Activated CD8-positive, alpha-beta memory T cell treated with anti-CD3 and anti-CD28 coated beads, Interleukin-2, amount 50 U/mL, for 24 hours (primary cell): ENCODE measurements around the gene ZNF474.

Source experiments
- DNase-seq: peaks from one replicate; pipeline ENCODE4 v3.0.0-alpha.2; 2020; ENCODE audit errors: extremely low read depth

The ZNF474 gene

DNA sequence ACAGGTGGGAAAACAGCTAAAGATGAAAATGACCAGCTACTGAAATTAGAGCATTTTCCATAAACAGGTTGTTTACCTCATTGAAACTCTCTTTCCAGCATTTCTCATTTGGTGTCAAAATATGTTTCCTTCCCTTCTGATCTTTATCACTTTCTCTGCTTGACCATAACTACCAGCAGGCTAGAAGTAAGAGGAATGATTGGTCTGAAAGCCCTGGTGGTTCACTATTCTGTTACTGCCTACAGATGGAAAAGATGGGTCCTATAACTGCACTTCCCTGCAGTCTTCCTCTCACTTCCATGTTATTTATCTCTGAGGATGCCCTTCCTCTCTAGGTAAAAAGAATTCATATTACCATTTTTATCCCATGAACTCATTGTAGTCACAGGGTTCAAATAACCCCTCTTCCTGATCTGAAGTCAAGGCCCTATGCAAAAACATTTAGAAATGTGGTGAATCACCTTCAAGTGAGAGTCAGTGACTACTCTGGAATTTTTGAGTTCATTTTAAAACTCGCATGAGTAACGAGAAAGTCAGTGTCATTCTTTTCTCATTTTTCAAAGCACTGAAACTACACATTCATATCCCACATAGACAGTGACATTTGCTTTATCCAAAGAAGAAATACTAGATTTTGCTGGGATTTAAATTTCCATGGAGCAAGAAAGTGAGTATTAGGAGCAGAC, 51.7 kb downstream of the ZNF474 start:
- DNase-seq = no peak

DNA sequence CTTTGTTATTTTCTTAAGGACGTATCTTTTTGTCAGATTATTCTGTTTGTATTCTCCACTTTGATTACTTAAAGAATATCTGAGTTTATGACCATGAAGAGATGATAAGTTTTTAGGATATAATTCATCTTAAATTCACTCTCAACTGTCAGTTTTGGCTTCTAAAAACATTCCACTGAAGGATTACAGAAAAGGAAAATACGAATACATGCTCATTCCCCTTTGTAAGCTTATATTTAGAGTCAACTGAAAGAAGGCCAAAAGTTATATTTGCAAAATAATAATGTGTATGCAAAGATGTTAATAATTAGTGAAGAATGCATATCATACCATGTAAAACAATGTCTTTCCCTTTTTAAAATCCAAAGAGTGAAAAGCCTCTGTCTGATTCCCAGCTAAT, 52.5 kb downstream of the ZNF474 start:
- DNase-seq = no peak

DNA sequence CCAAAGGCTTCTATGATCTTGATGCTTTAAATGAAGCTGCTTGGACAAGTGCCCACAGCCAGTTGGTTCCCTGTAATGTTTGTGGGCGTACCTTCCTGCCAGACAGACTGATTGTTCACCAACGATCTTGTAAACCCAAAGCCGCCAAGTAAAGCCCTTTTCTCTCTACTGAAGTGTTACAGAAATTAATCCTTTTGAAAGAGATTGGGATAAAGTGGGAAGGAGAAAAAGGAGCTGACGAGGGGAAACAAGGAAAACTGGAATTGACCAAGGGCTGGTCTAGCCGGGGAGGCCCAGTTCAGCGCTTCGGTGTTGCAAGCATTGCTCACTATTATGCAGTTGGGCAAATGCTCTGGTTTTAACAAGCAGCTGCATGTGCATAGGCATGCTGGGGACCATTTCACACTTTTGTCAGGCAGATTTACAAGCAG, 53.2 kb downstream of the ZNF474 start:
- DNase-seq = no peak

DNA sequence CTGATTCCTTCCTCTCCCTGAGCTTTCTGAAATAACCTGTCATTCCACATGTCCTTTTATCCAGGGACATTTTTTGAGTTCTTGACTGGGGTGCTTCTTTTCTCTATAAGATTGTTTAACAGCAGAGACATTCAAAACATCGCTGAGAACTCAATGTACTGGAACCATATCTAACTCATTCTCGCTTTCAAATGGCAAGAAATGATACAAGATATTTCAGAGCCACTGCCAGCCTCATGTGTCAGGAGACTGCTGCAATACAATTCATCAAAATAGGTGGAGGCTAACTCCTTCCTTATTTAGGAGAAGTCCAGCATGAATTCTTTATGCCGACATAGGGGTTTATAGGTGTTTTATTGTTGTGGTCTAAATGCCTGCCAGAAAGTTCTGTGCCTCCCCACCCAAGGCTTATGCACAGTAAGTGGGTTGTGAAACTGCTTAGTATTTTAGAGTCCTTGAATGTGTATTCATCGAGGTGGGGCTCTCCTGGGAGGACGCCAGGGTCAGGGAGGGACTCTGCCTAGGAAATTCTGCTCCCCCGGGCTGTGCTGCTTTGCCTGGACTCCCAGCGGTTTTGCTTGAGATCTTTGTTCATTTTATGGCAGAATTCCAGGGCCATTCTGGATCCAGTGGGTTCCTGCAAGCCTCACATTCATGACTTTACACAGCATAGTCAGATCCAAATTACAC, 53.9 kb downstream of the ZNF474 start:
- no peak for DNase-seq

DNA sequence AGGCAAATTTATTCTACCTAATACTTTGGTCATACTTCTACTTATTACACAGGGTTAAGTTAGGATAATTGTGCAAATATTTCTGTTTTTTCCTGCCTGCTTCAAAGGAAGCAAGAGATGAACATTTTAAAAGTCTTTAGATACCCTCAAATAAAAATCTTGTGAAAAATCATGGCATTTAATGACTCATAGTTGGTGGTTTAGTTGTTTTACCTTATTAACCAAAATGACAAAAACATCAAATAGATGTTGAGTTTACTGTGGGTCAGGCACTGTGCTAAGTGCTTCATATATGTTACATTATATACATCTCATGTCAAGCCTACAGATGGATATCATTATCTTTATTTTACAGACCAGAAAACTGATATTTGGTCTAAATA, 54.4 kb downstream of the ZNF474 start:
- DNase-seq = no peak

DNA sequence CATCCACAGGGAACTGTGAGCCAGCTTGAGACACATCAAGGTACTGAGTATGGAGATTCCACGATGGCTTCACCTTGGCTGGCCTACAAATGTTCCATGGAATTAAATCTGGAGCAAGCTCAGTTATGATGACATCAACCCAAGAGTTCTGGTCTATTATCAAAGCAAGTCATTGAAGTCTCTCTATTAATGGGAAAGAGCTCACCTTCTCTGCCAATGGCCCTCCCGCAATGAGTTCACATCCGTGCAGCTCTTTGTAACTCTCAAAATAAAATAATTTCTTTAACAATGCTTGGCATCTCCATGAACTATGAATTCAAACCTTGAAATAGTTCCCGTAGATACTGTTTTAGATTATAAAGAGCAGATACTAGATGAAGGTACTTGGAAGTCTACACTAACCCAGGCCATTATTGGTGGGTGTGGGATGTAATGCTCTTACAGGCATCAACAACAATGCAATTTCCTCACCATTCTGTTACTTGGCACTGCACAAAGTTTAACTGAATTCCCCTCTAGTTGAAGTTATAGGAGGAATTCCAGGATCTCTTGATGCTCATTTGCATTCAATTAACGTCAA, 55.4 kb downstream of the ZNF474 start:
- no peak for DNase-seq

DNA sequence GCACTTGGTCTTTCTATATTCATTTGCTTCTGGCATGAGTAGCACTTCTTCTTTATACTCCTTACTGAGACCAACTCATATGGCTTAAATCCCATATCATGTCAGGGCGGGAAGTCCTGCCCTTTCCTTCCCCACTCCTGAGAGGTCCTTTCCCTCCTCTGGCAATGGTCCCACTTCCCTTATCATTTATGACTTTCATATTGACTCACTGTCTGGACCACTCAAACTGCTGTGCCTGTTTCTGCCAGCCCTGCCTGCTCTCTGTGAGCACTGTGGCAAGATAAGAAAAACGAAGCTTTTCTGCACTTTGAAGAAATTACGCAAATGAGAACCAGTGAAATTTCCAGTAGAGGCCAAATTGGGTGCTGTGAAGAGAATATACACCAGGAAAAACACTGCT, 58.1 kb downstream of the ZNF474 start:
- no peak for DNase-seq

DNA sequence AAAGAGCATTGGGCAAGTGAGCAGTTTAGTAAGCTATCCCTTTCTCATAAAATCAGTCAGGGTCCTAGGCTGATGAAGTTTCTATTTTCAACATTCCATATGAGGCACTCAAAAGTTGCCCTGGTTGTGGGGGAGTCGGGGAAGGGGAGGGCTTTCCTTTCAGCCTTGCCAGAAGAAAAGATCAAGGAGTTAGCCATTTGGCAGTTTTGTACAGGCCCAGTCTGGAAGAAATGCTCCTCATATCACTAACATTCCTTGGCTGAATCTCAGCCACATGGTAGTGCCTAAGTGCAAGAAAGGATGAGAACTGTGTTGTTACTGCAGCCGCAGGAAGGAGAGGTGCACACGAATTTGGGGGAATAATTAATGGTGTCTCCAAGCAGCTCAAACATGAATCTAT, 60.8 kb downstream of the ZNF474 start:
- no peak for DNase-seq

DNA sequence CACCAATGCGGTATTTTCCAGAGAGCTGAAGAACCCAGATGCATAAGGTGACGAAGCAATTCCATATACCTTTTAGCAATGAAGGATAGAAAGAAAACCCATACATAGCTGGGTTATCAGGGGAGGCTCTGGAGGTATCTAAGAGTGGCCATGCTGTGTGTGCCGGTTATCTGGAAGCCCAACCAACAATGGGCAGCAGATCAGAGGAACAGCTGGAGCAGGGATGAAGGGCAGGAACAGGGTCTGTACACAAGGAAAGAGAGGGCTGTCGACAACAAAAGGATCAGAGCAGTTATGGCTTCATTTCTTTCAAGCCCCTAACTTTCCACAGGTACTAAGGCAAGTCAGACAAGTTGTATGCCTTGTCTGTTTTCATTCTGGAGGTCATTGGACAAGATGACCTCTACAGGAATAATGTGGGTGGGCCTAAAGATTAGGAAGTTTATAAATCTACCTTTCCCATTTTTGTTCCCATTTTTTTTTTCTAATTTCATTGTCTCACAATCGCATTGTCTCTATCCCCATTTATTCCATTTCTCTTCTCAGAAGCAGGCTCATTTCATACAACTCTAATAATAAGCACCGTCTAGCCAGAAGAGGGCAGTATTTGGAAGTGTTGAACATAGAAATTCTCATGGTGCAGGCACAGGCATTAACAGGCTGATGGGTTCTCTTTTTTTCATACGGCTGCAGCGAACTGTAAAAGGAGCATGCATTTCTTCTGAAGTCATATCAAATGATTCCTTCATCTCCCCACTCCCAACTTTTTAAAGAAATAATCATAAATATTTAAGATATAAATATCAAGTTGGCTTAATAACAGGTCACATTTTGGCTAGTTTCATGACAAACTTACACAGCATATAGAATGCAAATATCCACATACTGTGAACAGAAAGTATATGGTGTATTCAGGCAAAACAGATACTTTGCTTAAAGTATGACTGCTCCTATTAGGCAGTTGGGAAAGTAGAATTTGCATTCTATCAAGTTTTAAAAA, 63.5 kb downstream of the ZNF474 start:
- no peak for DNase-seq

DNA sequence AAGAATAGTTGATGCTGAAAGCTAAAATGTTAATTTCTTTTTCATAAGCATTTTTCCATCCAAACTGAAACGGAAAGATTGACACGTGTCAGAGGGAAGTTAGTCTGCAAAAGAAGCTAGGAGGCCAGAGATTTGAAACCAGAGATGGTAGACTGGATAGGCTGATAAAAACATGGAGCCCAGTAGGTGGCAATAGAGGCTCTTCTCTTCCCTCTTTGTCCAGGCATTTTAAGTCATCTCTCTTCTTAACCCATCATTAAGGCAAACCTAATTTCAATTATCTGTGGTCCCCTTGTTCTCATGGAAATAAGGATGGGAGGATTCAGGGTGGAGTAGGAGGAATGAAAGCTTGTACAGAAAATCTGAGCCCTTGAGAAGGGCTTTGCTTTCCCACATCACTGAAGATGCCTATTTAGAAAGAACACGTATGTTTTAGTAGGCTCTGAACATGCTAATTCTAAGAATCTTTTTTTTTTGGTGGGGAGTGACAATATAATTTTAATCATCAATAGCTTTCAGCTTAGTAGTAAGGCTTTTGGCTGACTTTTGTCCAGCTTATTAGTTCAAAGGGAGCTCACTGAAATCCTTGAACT, 66.6 kb downstream of the ZNF474 start:
- no peak for DNase-seq

DNA sequence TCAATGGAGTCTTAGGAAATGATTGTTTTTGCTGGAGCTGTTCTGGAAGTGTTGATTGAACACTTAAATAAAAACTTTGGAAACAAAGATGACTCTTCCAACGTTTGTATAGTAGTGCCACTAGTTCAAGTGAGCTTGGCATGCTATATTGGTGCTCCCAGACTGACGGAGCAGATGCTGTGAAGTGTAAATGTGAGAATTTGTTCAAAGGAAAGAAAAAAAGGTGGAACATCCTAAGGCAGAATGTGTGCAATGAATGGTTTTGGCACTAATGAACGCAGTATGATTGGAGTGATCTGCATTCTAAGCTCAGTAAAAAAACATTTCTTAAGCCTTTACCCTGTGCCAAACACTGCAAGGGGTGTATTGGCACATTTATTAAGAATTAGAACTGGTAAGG, 69.8 kb downstream of the ZNF474 start:
- no peak for DNase-seq

DNA sequence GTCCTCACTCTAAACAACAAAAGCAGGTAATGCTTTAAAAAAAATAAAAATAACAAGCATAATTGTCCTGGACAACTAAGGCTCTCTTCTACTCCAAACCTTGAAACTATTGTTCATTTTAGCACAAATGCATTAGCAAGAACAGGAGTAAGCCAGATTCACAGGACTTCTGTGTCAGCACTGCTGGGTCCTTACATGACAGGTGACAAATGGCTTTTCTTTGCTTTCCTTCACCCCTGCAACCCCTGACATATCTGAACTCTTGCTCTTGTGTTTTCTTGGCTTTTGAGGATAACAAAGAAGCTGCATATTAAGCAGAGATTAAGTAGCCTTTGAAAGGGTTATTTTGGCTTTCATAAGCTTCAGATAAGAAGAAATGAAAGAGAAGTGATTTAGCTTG, 71.1 kb downstream of the ZNF474 start:
- DNase-seq = no peak

DNA sequence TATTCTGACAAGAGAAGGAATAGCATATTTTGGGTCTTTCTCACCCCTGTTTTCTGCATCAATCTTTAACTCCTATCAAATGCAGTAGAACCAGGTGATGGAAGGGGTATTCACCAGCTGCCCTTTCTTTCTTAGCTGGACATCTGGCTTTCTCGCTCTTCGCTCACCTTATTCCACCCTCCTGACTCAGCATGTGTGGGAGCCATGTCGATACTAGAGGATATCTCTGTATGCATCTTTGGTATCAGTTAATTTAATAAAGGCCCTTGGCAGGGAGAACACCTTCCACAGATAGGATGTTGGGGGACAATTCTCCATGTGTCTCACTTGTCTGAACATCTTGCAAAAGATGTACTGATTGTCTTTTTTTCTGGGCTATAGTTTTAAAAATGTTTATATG, 71.5 kb downstream of the ZNF474 start:
- no peak for DNase-seq

DNA sequence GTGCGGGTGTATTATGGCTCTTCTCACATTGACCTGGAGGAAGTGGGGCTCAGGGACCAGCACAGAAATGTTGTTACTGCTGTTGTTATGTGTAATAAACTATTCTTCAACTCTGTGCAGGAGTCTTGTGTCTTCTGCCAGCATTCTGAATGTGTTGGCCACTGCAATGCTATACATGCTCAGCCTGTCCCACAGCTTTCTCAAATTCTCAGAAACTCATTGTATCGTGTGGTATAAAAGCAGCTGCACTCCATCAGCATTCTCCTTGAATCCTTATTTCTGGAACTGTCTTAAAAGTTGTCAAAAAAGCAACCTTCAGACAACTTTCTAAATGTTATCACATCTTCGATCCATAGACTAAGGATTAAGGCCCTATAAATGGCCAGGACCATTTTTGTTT, 72.0 kb downstream of the ZNF474 start:
- DNase-seq = no peak

DNA sequence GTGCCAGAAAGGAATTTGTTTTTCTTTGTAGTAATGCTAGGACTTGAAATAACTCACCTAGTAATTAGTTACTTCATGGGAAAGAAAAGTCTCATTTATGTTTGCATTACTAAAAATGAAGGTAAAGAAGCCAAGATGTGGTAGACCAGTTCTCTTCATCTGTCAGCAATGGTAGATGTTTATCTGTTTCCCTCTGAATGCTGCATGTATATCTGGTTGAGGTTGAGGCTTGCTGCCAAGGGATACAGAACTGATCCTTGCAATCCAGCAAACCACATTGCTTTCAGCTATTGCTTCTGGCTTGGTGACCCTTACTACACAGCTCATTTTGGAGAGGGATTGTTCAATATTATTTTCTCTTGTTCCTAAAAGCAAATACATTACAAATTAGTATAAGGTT, 73.6 kb downstream of the ZNF474 start:
- DNase-seq = no peak
